GM18858 (cell line): ENCODE measurements around the gene ZFAND6.
"Not testable (repeated sequence)": the region's sequence is repeated elsewhere in the genome, so short reads cannot be mapped to it uniquely, and the experiment has no call there.

Source experiments
- ATAC-seq: cut with Tn5 transposase; IDR thresholded peaks from one replicate; pipeline ENCODE4 v1.9.1; 2021; ENCODE audit not compliant: unreplicated experiment

The ZFAND6 gene

DNA sequence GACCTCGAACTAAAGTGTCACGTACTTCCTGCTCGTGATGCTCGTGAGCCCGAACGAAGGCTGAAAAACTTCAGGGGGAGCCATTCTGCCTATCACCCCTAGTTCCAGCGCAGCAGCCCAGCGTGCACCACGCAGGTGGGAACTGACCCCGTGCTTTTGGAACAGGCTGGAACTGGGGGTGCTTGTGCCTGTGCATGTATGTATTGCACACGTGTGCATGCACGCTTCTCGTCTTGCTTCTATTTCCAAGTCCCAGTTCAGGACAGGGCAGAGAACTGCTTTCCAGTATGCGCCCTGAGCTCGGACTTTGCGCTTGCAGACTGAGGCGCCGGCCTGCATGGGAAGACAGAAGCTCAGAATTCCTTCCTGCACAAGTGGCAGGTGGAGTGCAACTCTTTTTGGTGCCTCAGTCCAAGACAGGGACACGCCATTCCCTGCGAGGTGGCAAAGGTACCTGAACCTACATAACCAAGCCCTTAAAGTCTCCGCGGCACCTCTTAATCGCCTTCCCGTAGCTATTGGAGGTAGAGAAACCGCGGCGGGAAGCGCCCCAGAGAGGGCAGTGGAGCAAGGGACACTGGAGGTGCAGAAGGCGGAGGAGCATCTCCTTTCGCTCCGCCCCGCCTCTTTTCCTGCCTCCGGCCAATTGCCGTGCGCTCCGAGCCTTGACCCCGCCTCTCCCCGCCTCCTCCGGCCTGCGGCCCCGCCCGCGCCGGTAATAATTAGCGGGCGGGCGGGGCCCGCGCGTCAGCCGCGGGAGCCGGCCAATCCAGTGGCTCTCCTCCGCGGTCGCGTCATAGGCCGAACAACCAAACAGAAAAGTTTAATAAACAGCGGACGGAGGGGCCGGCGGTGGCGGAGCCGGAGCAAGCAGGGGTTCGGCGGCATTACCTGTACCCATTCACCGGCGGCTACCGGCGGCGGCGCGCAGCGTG, at the start of gene ZFAND6:
ZFAND6 (plus strand) TSS at position 826 of the 935 bp plus-strand sequence. CDS start 60,669 bp downstream, outside the sequence.
- peak; percentile 62 for ATAC-seq

- ATAC-seq, result no peak
Measured at GRCh38 chr15:80010131-80010673, 49.3 kb upstream of the ZFAND6 start.

DNA sequence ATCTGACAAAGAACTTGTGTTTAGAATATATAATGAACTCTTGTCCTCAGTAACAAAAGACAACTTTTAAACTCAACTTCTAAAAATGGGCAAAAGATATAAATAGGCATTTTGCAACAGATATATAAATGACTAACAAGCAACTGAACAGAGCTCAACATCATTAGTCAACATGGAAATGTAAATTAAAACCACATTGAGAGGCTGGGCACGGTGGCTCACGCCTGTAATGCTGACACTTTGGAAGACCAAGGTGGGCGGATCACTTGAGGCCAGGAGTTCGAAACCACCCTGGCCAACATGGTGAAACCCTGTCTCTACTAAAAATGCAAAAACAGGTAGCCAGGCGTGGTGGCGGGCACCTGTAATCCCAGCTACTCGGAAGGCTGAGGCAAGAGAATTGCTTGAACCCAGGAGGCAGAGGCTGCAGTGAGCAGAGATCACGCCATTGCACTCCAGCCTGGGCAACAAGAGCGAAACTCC, 48.4 kb upstream of the ZFAND6 start:
- ATAC-seq, result peak; percentile 42

- ATAC-seq, result no peak
Measured at GRCh38 chr15:80011596-80011995, 47.9 kb upstream of the ZFAND6 start.

DNA sequence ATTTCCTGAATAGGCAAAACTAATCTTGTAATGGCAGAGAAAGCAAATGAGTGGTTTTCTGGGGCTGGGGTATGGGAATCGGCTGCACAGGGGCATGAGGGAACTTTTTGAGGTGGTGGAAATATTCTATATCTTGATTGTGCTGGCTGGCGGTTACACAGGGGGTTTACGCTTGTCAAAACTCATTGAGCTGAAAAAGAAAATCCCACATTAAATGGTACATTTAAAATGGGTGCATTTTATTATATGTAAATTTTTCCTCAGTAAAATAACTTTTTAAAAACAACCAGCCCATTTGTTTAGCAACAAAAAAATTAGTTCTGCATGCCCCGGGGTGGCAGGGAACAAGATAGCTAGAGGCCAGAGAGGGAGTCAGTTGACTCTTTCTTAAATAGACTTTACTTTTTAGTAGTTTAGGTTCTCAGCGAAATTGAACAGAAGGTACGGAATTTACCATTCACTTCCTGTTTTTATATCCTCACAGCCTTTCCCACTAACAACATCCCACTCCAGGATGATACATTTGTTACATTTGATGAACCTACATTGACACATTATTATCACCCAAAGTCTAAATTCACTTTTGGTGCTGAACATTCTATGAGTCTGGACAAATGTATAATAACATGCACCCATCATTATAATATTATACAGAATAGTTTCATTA, 47.3 kb upstream of the ZFAND6 start:
- ATAC-seq, result no peak

- not testable (repeated sequence) for ATAC-seq
Measured at GRCh38 chr15:80014186-80014585, 45.3 kb upstream of the ZFAND6 start.

GRCh38 chr15:80015156-80015555, 44.3 kb upstream of the ZFAND6 start:
- no peak for ATAC-seq

DNA sequence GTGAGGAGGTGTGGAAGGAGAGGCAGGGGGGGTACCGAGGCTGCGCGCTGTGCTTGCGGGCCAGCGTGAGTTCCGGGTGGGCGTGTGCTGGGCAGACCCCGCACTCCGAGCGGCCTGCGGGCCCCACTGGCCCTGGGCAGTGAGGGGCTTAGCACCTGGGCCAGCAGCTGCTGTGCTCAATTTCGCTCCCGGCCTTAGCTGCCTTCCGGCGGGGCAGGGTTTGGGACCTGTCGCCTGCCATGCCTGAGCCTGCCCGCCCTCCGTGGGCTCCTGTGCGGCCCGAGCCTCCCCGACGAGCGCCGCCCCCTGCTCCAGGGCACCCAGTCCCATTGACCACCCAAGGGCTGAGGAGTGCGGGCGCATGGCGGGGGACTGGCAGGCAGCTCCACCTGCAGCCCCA, 43.0 kb upstream of the ZFAND6 start:
- ATAC-seq, result not testable (repeated sequence)

GRCh38 chr15:80017139-80017538, 42.3 kb upstream of the ZFAND6 start:
- ATAC-seq, result not testable (repeated sequence)

DNA sequence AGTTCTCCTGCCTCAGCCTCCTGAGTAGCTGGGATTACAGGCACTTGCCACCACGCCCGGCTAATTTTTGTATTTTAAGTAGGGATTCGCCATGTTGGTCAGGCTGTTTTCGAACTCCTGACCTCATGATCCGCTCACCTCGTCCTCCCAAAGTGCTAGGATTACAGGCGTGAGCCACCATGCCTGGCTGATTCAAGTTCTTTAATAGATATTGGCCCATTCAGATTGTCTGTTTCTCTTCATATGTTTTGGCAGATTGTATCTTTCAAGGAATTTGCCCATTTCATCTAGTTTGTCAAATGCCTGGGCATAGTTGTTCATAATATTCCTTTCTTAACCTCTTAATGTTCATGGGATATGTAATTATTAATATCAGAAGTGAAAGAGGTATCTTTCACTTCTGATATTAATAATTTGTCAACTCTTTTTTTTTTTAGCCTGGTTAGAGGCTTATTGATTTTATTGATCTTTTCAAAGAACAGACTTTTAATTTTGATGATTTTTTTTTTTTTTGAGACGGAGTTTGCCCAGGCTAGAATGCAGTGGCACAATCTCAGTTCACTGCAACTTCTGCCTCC, 40.2 kb upstream of the ZFAND6 start:
- ATAC-seq, result no peak

DNA sequence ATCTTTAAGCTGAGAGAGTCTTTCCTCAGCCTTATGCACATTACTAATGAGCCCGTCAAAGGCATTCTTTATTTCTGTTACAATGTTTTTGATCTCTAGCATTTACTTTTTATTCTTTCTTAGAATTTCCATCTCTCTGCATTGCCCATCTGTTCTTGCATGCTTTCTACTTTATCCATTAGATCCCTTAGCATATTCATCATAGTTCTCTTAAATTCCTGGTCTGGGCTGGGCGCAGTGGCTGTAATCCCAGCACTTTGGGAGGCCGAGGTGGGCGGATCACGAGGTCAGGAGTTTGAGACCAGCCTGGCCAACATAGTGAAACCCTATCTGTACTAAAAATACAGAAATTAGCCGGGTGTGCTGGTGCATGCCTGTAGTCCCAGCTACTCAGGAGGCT, 39.3 kb upstream of the ZFAND6 start:
- not testable (repeated sequence) for ATAC-seq

- no peak for ATAC-seq
Measured at GRCh38 chr15:80020731-80021130, 38.7 kb upstream of the ZFAND6 start.

DNA sequence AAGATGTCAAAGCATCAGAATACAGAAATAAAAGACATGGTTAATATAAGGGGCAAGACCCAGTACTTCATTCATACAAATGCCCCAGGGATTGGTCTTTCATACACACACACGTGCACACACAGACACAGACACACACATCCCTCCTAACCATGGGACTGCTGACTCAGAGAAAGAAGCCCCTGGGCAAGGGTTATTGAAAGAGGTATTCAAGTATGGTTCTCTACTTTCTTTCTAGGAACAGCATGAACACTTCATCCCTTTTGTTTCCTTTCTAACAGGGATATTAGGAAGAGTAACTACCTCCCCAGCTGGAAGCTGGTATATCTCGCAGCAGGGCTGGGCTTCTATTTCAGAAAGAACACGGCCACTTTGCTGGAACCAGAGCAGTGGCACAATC, 33.2 kb upstream of the ZFAND6 start:
- ATAC-seq, result no peak

DNA sequence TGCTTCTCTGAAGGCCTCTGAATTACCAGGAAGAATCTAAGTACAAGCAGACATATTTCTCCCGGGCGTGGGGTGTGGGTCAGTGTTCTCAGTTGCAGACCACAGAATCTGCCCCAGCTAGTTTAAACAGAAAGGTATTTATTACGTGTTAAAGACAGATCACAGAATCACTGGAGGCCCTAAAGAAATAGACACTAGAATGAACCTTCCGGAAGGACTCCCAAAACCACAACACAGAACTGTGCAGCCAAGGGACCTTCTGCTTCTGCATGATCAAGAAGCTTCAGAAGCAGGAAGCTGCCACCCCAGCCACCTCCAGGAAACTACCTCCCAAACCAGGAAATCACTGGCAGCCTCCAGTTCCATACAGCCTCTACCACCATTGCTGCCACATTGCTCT, 32.7 kb upstream of the ZFAND6 start:
- no peak for ATAC-seq

DNA sequence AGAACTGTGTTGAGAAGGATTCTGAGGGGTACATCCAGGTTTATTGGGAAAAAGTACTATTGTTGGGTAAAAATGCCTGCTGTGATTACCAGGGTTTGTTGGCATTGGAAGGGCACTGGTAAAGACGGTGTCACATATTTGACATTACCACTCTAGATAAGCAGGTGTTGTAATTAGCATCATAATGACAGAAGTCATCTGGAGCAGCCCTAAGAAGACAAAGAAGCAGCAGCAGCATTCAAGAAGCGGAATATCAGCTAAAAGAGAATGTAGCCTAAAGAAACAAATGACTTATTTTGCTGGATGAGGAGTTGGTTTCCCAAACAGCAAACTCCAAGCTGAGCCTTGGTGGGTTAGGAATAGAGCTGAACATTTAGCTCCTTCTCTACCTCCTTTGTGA, 30.5 kb upstream of the ZFAND6 start:
- no peak for ATAC-seq

GRCh38 chr15:80031841-80032240, 27.6 kb upstream of the ZFAND6 start:
- ATAC-seq, result no peak

GRCh38 chr15:80034629-80035028, 24.8 kb upstream of the ZFAND6 start:
- no peak for ATAC-seq

GRCh38 chr15:80036071-80036470, 23.4 kb upstream of the ZFAND6 start:
- ATAC-seq, result no peak

DNA sequence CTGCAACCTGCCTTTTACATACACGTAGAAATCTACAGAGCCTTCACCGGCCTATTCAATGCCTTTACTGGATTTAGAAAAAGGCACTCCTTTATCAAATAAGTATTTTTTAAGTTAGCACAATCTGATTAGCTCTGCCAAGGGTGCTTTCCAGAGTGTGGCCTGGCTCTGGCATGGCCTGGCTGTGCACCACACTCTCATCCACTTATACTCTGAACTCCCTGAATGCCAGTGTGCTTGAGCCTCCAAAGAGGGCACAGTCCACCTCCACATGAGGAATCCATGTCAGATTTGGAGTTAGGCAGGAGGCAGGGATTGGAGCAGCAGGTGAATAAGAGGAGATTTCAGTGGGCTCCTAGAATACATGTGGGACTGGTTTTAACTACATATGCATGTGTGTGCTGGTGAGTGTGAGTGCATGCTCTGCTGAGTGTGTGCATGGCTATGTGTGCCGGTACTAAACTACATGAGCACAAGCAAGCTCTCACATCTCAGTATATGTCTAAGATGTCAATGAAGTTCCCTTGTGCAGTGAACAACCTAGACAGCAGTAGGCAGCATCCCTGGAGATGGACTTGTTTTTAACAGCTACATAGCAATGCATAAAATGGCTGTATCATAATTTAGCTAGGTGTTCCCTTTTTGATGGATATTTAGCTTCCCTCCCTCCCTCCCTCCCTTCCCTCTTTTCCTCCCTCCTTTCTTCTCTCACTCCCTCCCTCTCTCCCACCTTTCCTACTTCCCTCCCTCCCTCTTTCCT, 17.8 kb upstream of the ZFAND6 start:
- no peak for ATAC-seq

- no peak for ATAC-seq
Measured at GRCh38 chr15:80042568-80042967, 16.9 kb upstream of the ZFAND6 start.

- not testable (repeated sequence) for ATAC-seq
Measured at GRCh38 chr15:80045219-80045618, 14.3 kb upstream of the ZFAND6 start.
